SK-N-MC (cell line): ENCODE results near the gene GGTLC2.

ENCODE experiments used
- EZH2 ChIP-seq: fragments of 200-600 bp; sonication (generic); IDR thresholded peaks from one replicate; pipeline ENCODE4 v1.6.1; 2017; ENCODE audit warnings: antibody characterized with exemption
- POLR2AphosphoS5 ChIP-seq: IDR thresholded peaks from 2 replicates; pipeline ENCODE4 v1.6.1; 2012; ENCODE audit warnings: mild to moderate bottlenecking, low read depth, low read length, borderline replicate concordance

GRCh38 chr22:22682196-22682595 is 37.8 kb downstream of the GGTLC2 start:
- TF ChIP-seq EZH2 (no peak), POLR2AphosphoS5 (no peak)
